OCI-LY3 (cell line): ENCODE data around the gene ENTREP1.

ENCODE experiments used
- CTCF ChIP-seq: fragments of 200-600, 300-600 bp; sonication (generic); IDR thresholded peaks from 2 replicates; pipeline ENCODE4 v1.5.1; 2014; ENCODE audit warnings: antibody characterized with exemption, low read length, low read depth
- EZH2phosphoT487 ChIP-seq: fragments of 200-600 bp; shearing (Covaris generic); IDR thresholded peaks from 2 replicates; pipeline ENCODE4 v1.6.1; 2018; ENCODE audit warnings: antibody characterized with exemption, mixed run types, low read depth

- no peak for TF ChIP-seq CTCF
- TF ChIP-seq EZH2phosphoT487, result no peak
Observed at GRCh38 chr9:69299315-69299714, 25.7 kb upstream of the ENTREP1 start.
